Activated CD8-positive, alpha-beta memory T cell treated with anti-CD3 and anti-CD28 coated beads for 4 hours (primary cell): Measurements from ENCODE around the gene ZNF584.
"Not testable (repeated sequence)": the region's sequence is repeated elsewhere in the genome, so short reads cannot be mapped to it uniquely, and the experiment has no call there.

Source experiments
- DNase-seq, 2 donors: peaks; one replicate each; pipeline ENCODE4 v3.0.0-alpha.2; 2020; ENCODE audit warnings: low read depth in 2 of 2

ZNF584 gene

GRCh38 chr19:58403920-58404478, 4.5 kb upstream of the ZNF584 start:
- not testable (repeated sequence) for DNase-seq

- DNase-seq: no peak
Measured at GRCh38 chr19:58406818-58407657, 1.4 kb upstream of the ZNF584 start.

GRCh38 chr19:58407658-58408151, 744 bp upstream of the ZNF584 start:
- no peak for DNase-seq

DNA sequence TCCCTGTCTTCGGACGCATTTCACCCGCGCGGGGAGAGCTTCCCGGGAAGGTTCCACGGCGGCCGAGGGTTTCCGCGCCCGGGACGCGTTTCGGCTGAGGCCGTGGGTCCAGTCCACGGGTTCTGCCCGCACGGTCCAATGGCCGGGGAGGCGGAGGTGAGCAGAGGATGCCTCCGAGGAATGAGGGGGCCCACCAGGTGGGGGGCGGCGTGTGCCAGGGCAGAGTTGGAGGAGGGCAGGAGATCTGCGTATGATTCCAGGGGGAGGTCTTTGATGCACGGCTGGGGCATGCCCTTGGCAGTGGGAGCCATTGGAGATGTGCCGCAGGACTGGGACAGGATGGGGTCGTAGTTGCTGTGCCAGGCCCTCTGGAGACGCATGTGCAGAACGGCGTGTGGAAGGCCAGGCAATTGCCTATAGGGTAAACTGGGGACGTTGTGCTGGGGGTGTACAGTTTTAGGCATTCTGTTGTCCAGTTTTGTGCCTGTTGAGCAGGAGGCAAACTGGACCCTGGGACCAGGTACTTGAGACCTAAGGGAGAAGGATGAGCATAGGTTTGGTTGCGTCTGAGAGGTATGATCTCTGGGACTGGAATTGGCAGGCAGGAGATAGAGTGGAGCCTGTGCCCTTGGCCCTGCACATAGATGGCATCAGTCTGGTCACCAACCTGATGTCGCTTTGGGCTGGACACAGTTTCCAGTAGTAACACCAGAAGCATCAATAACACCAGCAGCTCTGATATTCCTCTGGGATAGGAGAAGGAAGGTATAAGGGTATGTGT, 751 bp downstream of the ZNF584 start:
- no peak for DNase-seq

DNA sequence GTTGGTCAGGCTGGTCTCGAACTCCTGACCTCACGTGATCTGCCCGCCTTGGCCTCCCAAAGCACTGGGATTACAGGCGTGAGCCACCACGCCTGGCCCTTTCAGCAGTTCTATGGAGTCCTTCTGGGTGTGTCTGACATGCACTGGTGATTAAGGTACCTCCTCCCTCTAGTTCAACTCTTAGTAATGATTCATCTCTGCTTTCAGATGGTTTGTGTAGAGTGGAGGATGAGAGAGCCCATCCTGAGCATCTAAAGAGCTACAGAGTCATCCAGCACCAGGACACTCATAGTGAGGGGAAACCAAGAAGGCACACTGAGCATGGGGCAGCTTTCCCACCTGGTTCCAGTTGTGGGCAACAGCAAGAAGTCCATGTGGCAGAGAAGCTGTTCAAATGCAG, 8.2 kb downstream of the ZNF584 start:
- no peak for DNase-seq

GRCh38 chr19:58417071-58417470, 8.6 kb downstream of the ZNF584 start:
- DNase-seq: no peak

DNA sequence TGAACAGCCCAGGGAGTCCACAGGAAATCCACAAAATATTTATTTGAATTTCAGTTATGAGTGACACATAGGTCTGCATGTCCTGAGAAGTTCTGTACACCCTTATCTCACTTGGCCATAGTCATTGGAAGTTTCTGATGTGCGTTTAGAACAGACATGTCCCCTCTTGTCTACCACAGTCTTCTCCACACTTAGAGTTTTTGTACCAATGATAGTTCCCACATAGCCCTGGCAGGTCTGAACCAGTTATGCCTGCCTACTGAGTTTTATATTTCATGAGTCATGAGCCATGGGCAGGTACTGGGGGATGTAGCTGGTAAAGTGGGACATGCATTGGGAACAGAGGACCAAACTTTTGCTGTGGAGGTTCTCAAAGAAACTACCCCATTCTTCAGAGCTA, 20.2 kb downstream of the ZNF584 start:
- DNase-seq: no peak

GRCh38 chr19:58429745-58430144, 21.3 kb downstream of the ZNF584 start:
- DNase-seq: no peak

GRCh38 chr19:58434217-58434616, 25.8 kb downstream of the ZNF584 start:
- no peak for DNase-seq

DNA sequence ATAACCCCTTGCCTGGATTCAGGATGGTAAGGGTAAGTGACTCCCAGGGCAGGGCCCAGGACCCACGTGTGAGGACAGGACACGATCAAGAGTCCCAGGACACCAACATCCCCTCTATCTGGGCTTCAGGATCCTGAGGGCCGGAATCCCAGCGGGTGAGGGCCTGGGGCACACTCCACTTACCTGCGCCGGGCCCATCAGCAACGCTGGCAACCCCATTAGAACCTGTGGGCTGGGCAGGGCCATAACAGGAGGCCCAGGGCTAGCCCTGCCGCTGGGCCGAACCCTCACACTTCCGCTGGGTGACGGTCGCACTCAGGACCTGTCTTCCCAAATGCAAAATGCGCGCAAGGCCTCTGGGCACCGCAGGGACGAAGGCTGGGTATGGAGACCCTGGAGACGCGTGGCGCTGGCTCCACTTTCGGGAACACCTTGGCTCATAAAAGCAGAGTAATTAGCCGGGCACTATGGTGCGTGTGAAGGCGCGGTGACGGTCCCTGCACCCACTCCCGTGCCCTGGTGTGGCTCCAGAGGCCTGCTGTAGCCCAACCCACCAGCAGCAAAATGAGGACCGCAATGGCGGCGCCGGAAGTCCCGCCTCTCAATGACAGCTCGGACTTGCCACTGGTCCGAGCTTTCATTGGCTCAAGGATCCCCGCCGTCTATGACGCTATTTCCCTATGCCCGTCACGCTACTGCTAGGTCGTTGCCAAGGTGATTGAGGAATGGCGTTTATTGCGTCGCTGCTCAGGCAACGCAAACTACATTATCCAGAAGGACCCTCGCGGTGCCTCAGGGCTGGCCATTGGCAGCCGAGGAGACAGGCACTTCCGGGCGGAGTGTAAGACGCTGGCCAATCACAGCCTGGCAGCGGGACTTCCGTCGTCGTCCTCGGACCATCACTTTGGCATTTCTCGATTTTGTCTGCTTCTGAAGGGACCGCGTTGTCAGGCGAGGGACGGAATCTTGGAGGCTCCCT, 31.4 kb downstream of the ZNF584 start, which contains the start of gene ZNF132:
ZNF132 (minus strand) TSS at position 578 of the 979 bp plus-strand sequence; CDS start at position 246, 332 bp downstream.
- peak; percentile 88 to 93 for DNase-seq

- DNase-seq: no peak
Measured at GRCh38 chr19:58440556-58440955, 32.1 kb downstream of the ZNF584 start.

DNA sequence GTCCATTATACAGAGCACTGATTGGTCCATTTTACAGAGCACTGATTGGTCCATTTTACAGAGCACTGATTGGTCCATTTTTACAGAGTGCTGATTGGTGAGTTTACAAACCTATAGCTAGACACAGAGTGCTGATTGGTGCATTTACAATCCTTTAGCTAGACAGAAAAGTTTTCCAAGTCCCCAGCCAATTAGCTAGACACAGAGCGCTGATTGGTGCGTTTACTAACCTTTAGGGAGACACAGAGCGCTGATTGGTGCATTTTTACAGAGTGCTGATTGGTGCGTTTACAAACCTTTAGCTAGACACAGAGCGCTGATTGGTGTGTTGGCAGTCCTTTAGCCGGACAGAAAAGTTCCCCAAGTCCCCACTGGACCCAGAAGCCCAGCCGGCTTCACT, 34.5 kb downstream of the ZNF584 start:
- DNase-seq: not testable (repeated sequence)

GRCh38 chr19:58448860-58449259, 40.4 kb downstream of the ZNF584 start:
- not testable (repeated sequence) for DNase-seq

- not testable (repeated sequence) for DNase-seq
Measured at GRCh38 chr19:58449980-58450379, 41.5 kb downstream of the ZNF584 start.

DNA sequence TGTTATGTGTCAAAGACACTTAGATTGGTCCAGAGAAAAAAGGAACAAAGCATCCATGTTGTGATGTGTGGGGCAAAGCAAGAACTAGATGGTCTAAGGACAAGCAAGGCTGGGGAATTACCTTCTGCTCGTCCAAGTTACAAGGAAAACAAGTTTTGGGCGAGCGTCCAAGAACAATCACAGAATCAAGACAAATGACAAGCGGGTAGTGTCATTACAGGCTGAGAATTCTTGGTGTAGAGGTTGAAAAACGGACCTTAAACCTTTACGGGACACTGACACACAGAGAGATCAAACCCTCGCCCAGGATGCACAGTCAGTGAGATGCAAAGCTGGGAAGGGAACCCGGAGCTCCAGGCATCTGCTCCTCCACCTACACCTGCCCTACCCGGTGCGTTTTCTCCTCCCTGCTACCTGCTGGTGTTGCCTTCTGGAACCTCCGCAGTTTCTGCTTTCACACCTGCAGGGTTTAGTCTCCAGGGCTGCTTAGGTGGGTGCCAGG, 42.5 kb downstream of the ZNF584 start:
- no peak for DNase-seq

- peak; percentile 89 to 94 for DNase-seq
Measured at GRCh38 chr19:58451358-58452101, 43.1 kb downstream of the ZNF584 start, which contains the start of gene ZNF324B. Gene ZNF324B, plus strand, starts transcription at chr19:58451622. Its CDS starts 2,080 bp downstream, at chr19:58453702.

GRCh38 chr19:58453743-58454142, 45.3 kb downstream of the ZNF584 start:
- no peak for DNase-seq

GRCh38 chr19:58455306-58455705, 46.9 kb downstream of the ZNF584 start:
- no peak for DNase-seq

DNA sequence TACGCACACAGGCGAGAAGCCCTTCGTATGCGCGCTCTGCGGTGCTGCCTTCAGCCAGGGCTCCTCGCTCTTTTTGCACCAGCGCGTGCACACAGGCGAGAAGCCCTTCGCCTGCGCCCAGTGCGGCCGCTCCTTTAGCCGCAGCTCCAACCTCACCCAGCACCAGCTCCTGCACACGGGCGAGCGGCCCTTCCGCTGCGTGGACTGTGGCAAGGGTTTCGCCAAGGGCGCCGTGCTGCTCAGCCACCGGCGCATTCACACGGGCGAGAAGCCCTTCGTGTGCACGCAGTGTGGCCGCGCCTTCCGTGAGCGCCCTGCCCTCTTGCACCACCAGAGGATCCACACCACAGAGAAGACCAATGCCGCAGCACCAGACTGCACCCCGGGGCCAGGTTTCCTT, 47.7 kb downstream of the ZNF584 start:
- no peak for DNase-seq

- no peak for DNase-seq
Measured at GRCh38 chr19:58460039-58460438, 51.6 kb downstream of the ZNF584 start.
